K562 (cell line): ENCODE results near the gene KCNS1. TPM values are rescaled to one million over a fixed set of nuclear protein-coding genes. Genes with fewer than 3 reads are reported as not detected.

Experiments
- ATAC-seq: fragments of 200-7000 bp; cut with Tn5 transposase; 3 replicates; pipeline ENCODE4 v1.9.1; 2020; ENCODE audit warnings: moderate library complexity
- BruUV-seq: library from RNA; stranded (reverse); fragments of 400-500 nt; replicated peaks from 2 replicates; lab custom pipeline; 2021; lab: Mats Ljungman, UMichigan
- CTCF ChIA-PET: fragments of 300-600 bp; formaldehyde crosslinking; extraction: SDS; loops from one replicate; lab custom pipeline; 2021; ENCODE audit warnings: low intra/inter-chr PET ratio; lab: Yijun Ruan, JAX
- POLR2A ChIA-PET: fragments of 300-600, 350-650 bp; sonication (Branson Sonifier 250); formaldehyde crosslinking; extraction: SDS; loops from one replicate; lab custom pipeline; 2021; ENCODE audit warnings: antibody characterized with exemption, inconsistent platforms; lab: Yijun Ruan, JAX
- DNase-seq, 4 experiments: peaks; one replicate each; pipeline versions ENCODE4 v3.0.0 to v3.0.0-alpha.2; 2011 to 2018; ENCODE audit warnings: low spot score in 3 of 4, mixed read lengths in 3 of 4; ENCODE audit errors: extremely low read depth in 1 of 4
- FAIRE-seq: peaks from 2 replicates; lab custom pipeline; 2011; peaks lifted over from hg19 to GRCh38; lab: Jason Lieb, UNC
- H2AFZ ChIP-seq: 2 replicates; pipeline ENCODE4 v1.6.0; 2011; ENCODE audit warnings: low read depth, low read length, control low read depth, inconsistent platforms
- H3K27ac ChIP-seq: fragments of 200-600 bp; 3 replicates; pipeline ENCODE4 v1.8.0; 2011; ENCODE audit warnings: low read depth, mild to moderate bottlenecking, control low read depth, inconsistent platforms, low read length, moderate library complexity, mixed read lengths; ENCODE audit errors: extremely low read depth
- H3K27me3 ChIP-seq, 2 experiments: fragments of 300-600 bp in 1 of 2; 2 replicates in 1 of 2; 3 replicates in 1 of 2; pipeline versions ENCODE4 v1.6.0 to v1.8.0; 2011; ENCODE audit warnings: inconsistent platforms in 2 of 2, low read length in 2 of 2, mild to moderate bottlenecking in 1 of 2, mixed read lengths in 1 of 2, moderate library complexity in 1 of 2; ENCODE audit not compliant: control insufficient read depth in 2 of 2, insufficient read depth in 2 of 2
- H3K36me3 ChIP-seq: fragments of 300-600 bp; 3 replicates; pipeline ENCODE4 v1.8.0; 2011; ENCODE audit warnings: mild to moderate bottlenecking, low read length, inconsistent platforms; ENCODE audit not compliant: control insufficient read depth, insufficient read depth
- H3K4me1 ChIP-seq, 2 experiments: fragments of 200-600 bp in 1 of 2; replicated peaks in 1 of 2; 2 replicates in 1 of 2; 3 replicates in 1 of 2; pipeline versions ENCODE4 v1.5.1 to v1.8.0; 2011; ENCODE audit warnings: inconsistent platforms in 2 of 2, low read length in 2 of 2, mild to moderate bottlenecking in 1 of 2, mixed read lengths in 1 of 2, moderate library complexity in 1 of 2; ENCODE audit not compliant: control insufficient read depth in 2 of 2, insufficient read depth in 2 of 2
- H3K4me2 ChIP-seq: 2 replicates; pipeline ENCODE4 v1.6.1; 2011; ENCODE audit warnings: low read length, control low read depth, inconsistent platforms, mixed read lengths; ENCODE audit not compliant: insufficient read depth
- H3K4me3 ChIP-seq: fragments of 200-600 bp; sonication (generic), shearing (Covaris generic); 2 replicates; pipeline ENCODE4 v1.5.1; 2016; ENCODE audit warnings: control low read depth, inconsistent platforms
- H3K79me2 ChIP-seq: fragments of 200-600 bp; 3 replicates; pipeline ENCODE4 v1.8.0; 2011; ENCODE audit warnings: low read length, inconsistent platforms; ENCODE audit not compliant: control insufficient read depth, insufficient read depth
- H3K9ac ChIP-seq, 2 experiments: 2 replicates each; pipeline versions ENCODE4 v1.6.0 to v1.6.1; 2011; ENCODE audit warnings: low read depth in 2 of 2, low read length in 2 of 2, control low read depth in 1 of 2, inconsistent platforms in 1 of 2, mild to moderate bottlenecking in 1 of 2, mixed read lengths in 1 of 2; ENCODE audit not compliant: insufficient read depth in 1 of 2
- H3K9me1 ChIP-seq: one replicate; pipeline ENCODE4 v1.6.0; 2011; ENCODE audit warnings: inconsistent platforms, mild to moderate bottlenecking, low read length, moderate library complexity; ENCODE audit not compliant: control insufficient read depth, insufficient read depth
- H3K9me3 ChIP-seq: replicated peaks from 2 replicates; pipeline ENCODE4 v1.5.1; 2011; ENCODE audit warnings: low read depth, low read length, inconsistent platforms; ENCODE audit not compliant: control insufficient read depth, insufficient read depth
- H4K20me1 ChIP-seq: replicated peaks from 2 replicates; pipeline ENCODE4 v1.6.1; 2011; ENCODE audit warnings: low read length, inconsistent platforms, mixed read lengths; ENCODE audit not compliant: control insufficient read depth, insufficient read depth
- ESRRB ChIP-seq: fragments of 250-450 bp; sonication (Bioruptor Pico); IDR thresholded peaks from 2 replicates; pipeline ENCODE4 v1.5.0; 2020; ENCODE audit warnings: mild to moderate bottlenecking, moderate library complexity, borderline replicate concordance
- ETV6 ChIP-seq, 3 experiments: fragments of 150-350 bp in 1 of 3; sonication (generic) in 1 of 3; formaldehyde crosslinking in 1 of 3; IDR thresholded peaks; 2 replicates each; pipeline versions ENCODE4 v1.6.1 to v1.8.0; 2014 to 2022; ENCODE audit warnings: borderline replicate concordance in 2 of 3, low read depth in 2 of 3, antibody characterized with exemption in 1 of 3, low read length in 1 of 3, mild to moderate bottlenecking in 1 of 3, missing genetic modification reagents in 1 of 3
- MAX ChIP-seq: sonication (generic); formaldehyde crosslinking; IDR thresholded peaks from 2 replicates; pipeline ENCODE4 v1.9.0; 2022; ENCODE audit warnings: mild to moderate bottlenecking, missing genetic modification reagents
- NCOA6 ChIP-seq: fragments of 450-650 bp; IDR thresholded peaks from 2 replicates; pipeline ENCODE4 v1.6.1; 2017; ENCODE audit warnings: mild to moderate bottlenecking
- NFYB ChIP-seq: IDR thresholded peaks from 2 replicates; pipeline ENCODE4 v1.6.1; 2011; ENCODE audit warnings: mild to moderate bottlenecking, moderate library complexity; ENCODE audit not compliant: insufficient read length; ENCODE audit errors: extremely low read depth
- POLR2AphosphoS5 ChIP-seq: IDR thresholded peaks from 2 replicates; pipeline ENCODE4 v1.6.1; 2011; ENCODE audit warnings: mild to moderate bottlenecking, low read depth, low read length, moderate library complexity; ENCODE audit not compliant: control insufficient read depth, insufficient read depth
- THRB ChIP-seq: fragments of 450-650 bp; formaldehyde crosslinking; conservative IDR thresholded peaks from 2 replicates; pipeline ENCODE4 v1.4.0; 2022; ENCODE audit warnings: mild to moderate bottlenecking, missing genetic modification characterization
- TRIM24 ChIP-seq, 2 experiments: fragments of 450-650 bp; IDR thresholded peaks; 2 replicates each; pipeline ENCODE4 v1.6.1; 2016
- ZNF217 ChIP-seq: sonication (generic); formaldehyde crosslinking; IDR thresholded peaks from 2 replicates; pipeline ENCODE4 v1.8.0; 2022; ENCODE audit warnings: mild to moderate bottlenecking, missing genetic modification reagents
- WGBS: fragments of 100-300 bp; shearing (Covaris generic); methylation state at CpG from one replicate; pipeline ENCODE4 v1.1.6; 2016; ENCODE audit warnings: low coverage, mixed read lengths; ENCODE audit not compliant: insufficient coverage; ENCODE audit errors: missing lambda C conversion rate; 5-methylcytosine and 5-hydroxymethylcytosine counted together
- in situ Hi-C: fragments of 300-500 bp; cut with MboI; formaldehyde crosslinking; loops from 4 replicates; pipeline ENCODE4 v1.15.0; 2018; ENCODE audit warnings: inconsistent platforms, mixed read lengths
- intact Hi-C: fragments of 100-400 bp; cut with micrococcal nuclease; formaldehyde crosslinking; loops from 2 replicates; pipeline ENCODE4 v1.14.2; 2022
- polyA plus RNA-seq, 8 experiments: library from polyadenylated mRNA; depleted of rRNA in 4 of 8; stranded (reverse) in 5 of 8; unstranded in 3 of 8; fragments of >200 nt; fragmentation: Nextera tagmentation in 2 of 8; fragmentation: Illumina TruSeq in 1 of 8; extraction: Ambion mirVana in 2 of 8; extraction: Trizol in 1 of 8; gene quantifications; 2 replicates each; pipeline versions ENCODE4 v1.2.1 to v1.2.3, GENCODE V29; 2011 to 2014; ENCODE audit warnings: inconsistent platforms in 1 of 8, missing spikeins in 1 of 8
- total RNA-seq, 7 experiments: library from RNA; depleted of rRNA in 6 of 7; stranded (reverse); fragments of >200 nt in 6 of 7; fragmentation: Illumina TruSeq in 2 of 7; extraction: Trizol in 2 of 7; gene quantifications; 2 replicates each; pipeline versions ENCODE4 v1.2.1 to v1.2.3, GENCODE V29; 2011 to 2021; ENCODE audit warnings: low replicate concordance in 1 of 7

KCNS1 gene
- total and polyA plus RNA-seq, 9 of the 15 experiments (the other 6 are each of a cell fraction or from before 2014, with no cell fraction given): not detected

DNA sequence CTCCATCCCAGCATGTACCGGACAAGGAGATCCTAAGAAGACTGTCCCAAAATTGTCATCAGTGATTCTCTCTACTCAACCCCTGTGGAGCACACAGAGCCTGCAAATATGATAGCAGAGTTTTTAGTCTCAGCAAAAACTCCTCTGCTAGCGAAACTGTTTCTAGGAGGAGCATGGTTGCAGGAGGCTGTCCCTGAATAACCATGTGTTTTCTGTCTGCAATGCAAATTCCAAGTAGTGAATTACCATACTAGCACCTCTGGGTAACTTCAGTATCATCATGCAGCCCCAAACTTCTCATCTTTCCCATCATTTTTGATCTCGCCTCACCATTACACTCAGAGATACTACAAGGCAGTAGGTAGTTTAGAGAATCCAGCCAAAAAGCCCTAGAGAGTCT, 48.1 kb upstream of the KCNS1 start (continued):
- no peak for TF ChIP-seq THRB (CRISPR knock-in tag)
- TF ChIP-seq, all 486 proteins: peak for 0

- Histone ChIP-seq H3K4me1 (no peaks in the 10 kb centered on the region), H3K27me3 (peaks cover 0 to 8% of the 10 kb centered on the region in 2 experiments; a peak in 4 of 5 replicates)
- no peak for ATAC-seq
- TF ChIP-seq NCOA6 (no peak), ZNF217 (CRISPR knock-in tag) (no peak), ESRRB (CRISPR knock-in tag) (no peak), ETV6 (IDR thresholded peaks at IDR 0.05; ENCODE audit: borderline replicate concordance in 1 of 2, low read depth in 2 of 2, low read length in 1 of 2) (no peak), ETV6 (CRISPR knock-in tag; IDR thresholded peaks at IDR 0.05; ENCODE audit: borderline replicate concordance) (no peak), POLR2AphosphoS5 (no peak), MAX (no peak), NFYB (no peak), TRIM24 (IDR thresholded peaks at IDR 0.05) (no peak)
- TF ChIP-seq, all 486 proteins: peak for 0
- POLR2A ChIA-PET: no interaction called here
- H3K9me1 ChIP-seq: no peaks in the 10 kb centered on the region
- in situ Hi-C loops: no loop called here
- H3K4me3 ChIP-seq: no peak overlapping the region
- no peaks in the 10 kb centered on the region for H4K20me1 ChIP-seq
- no peak overlapping the region for H3K27ac ChIP-seq
- H3K4me2 ChIP-seq: no peak overlapping the region
- no peak overlapping the region for H2AFZ ChIP-seq
- CTCF ChIA-PET: no interaction called here
- no peak for FAIRE-seq
- no peak for DNase-seq
- intact Hi-C loops: no loop called here
- WGBS: 0% methylated on average over 4 of the region's 4 CpGs
- H3K79me2 ChIP-seq: no peaks in the 10 kb centered on the region
- no peaks in the 10 kb centered on the region for H3K9me3 ChIP-seq
- no peak overlapping the region for H3K9ac ChIP-seq
- BruUV-seq: no TSS peak
- no peaks in the 10 kb centered on the region for H3K36me3 ChIP-seq
Measured at GRCh38 chr20:45140836-45141235, 39.9 kb upstream of the KCNS1 start.
